Esophagus muscularis mucosa (tissue), 4 donors: ENCODE results near the gene EPN1. TPM values are rescaled to one million over a fixed set of nuclear protein-coding genes. Genes with fewer than 3 reads are reported as not detected.
A peak's percentile ranks its signal among the peaks of the same experiment; 100 is the strongest.

Experiments used
- DNase-seq: peaks from one replicate; pipeline ENCODE4 v3.0.0-alpha.2; 2017; ENCODE audit errors: extremely low spot score
- H3K27ac ChIP-seq, 4 donors: fragments of 200-600 bp; sonication (generic); replicated peaks in 1 of 4; 1 replicate in 3 of 4; 2 replicates in 1 of 4; pipeline ENCODE4 v1.5.1; 2016 to 2019; ENCODE audit warnings: mild to moderate bottlenecking in 1 of 4
- H3K27me3 ChIP-seq, 4 donors: fragments of 200-600 bp; sonication (generic); one replicate each; pipeline versions ENCODE4 v1.5.1 to v1.6.0; 2016 to 2019
- H3K36me3 ChIP-seq, 4 donors: fragments of 200-600 bp; sonication (generic); one replicate each; pipeline ENCODE4 v1.5.1; 2016 to 2019
- H3K4me1 ChIP-seq, 4 donors: fragments of 200-600 bp; sonication (generic); one replicate each; pipeline ENCODE4 v1.5.1; 2016 to 2019
- H3K4me3 ChIP-seq, 4 donors: fragments of 200-600 bp; sonication (generic); 1 replicate in 2 of 4; 2 replicates in 2 of 4; pipeline ENCODE4 v1.5.1; 2016 to 2019; ENCODE audit warnings: mild to moderate bottlenecking in 4 of 4, moderate library complexity in 1 of 4
- H3K9me3 ChIP-seq, 4 donors: fragments of 200-600 bp; sonication (generic); 1 replicate in 3 of 4; 2 replicates in 1 of 4; pipeline ENCODE4 v1.5.1; 2016 to 2019
- CTCF ChIP-seq, 3 experiments: fragments of 200-600 bp in 2 of 3; fragments of 450-650 bp in 1 of 3; sonication (generic) in 2 of 3; IDR thresholded peaks; one replicate each; pipeline ENCODE4 v1.5.1; 2017 to 2019; ENCODE audit warnings: antibody characterized with exemption in 3 of 3, mild to moderate bottlenecking in 2 of 3, moderate library complexity in 1 of 3
- EP300 ChIP-seq: sonication (generic); formaldehyde crosslinking; IDR thresholded peaks from one replicate; pipeline ENCODE4 v1.6.1; 2017; ENCODE audit warnings: antibody characterized with exemption
- POLR2A ChIP-seq: fragments of 450-650 bp; IDR thresholded peaks from one replicate; pipeline ENCODE4 v1.6.1; 2017; ENCODE audit warnings: antibody characterized with exemption, moderate library complexity, mild to moderate bottlenecking, low read depth
- POLR2AphosphoS5 ChIP-seq, 2 donors: sonication (generic); formaldehyde crosslinking; IDR thresholded peaks; one replicate each; pipeline ENCODE4 v1.6.1; 2017; ENCODE audit warnings: antibody characterized with exemption in 2 of 2
- WGBS: methylation state at CpG from one replicate; pipeline ENCODE4 v1.1.5; 2018; 5-methylcytosine and 5-hydroxymethylcytosine counted together
- intact Hi-C: fragments of 100-400 bp; cut with DNase I; formaldehyde crosslinking; loops from one replicate; pipeline ENCODE4 v1.15.1; 2023
- total RNA-seq, 4 donors: library from RNA; depleted of rRNA; stranded (reverse); fragments of >200 nt; gene quantifications; one replicate each; pipeline versions ENCODE4 v1.1.0 to v1.2.1, GENCODE V29; 2016

Gene EPN1
- total RNA-seq, 4 donors from 2014 or later, result 30.7 to 176 (median 104) TPM

GRCh38 chr19:55676383-55676782, 1.4 kb downstream of the EPN1 start:
- Histone ChIP-seq H3K36me3 (peaks cover 26 to 65% (median 55%) of the 10 kb centered on the region in 4 donors), H3K27me3 (no peaks in the 10 kb centered on the region), H3K27ac (peak overlapping the region in 2 of 4 donors; percentile 86 to 96), H3K4me3 (peak overlapping the region; percentile 19 to 95 (median 84)), H3K4me1 (peaks cover 38 to 82% (median 61%) of the 10 kb centered on the region in 4 donors), H3K9me3 (no peaks in the 10 kb centered on the region)
- TF ChIP-seq POLR2AphosphoS5 (IDR thresholded peaks at IDR 0.05) (no peak), POLR2A (no peak), EP300 (no peak), CTCF (IDR thresholded peaks at IDR 0.05) (no peak)
- WGBS, result 70% methylated on average over 5 of the region's 5 CpGs
- intact Hi-C loops, result no loop called here
- DNase-seq, result no peak

- Histone ChIP-seq H3K27me3 (no peaks in the 10 kb centered on the region), H3K4me1 (peaks cover 38 to 76% (median 59%) of the 10 kb centered on the region in 4 donors), H3K4me3 (peak overlapping the region in 1 of 4 donors; percentile 94), H3K9me3 (no peaks in the 10 kb centered on the region), H3K27ac (peak overlapping the region in 3 of 4 donors; percentile 25 to 86 (median 41)), H3K36me3 (peaks cover 26 to 67% (median 57%) of the 10 kb centered on the region in 4 donors)
- TF ChIP-seq POLR2A, result no peak
- no peak for TF ChIP-seq EP300
- TF ChIP-seq CTCF (IDR thresholded peaks at IDR 0.05), result no peak
- TF ChIP-seq POLR2AphosphoS5 (IDR thresholded peaks at IDR 0.05), result no peak
- intact Hi-C loops, result no loop called here
- DNase-seq, result no peak
- WGBS, result 74% methylated on average over 7 of the region's 7 CpGs
Observed at GRCh38 chr19:55676889-55677505, 2.0 kb downstream of the EPN1 start.

- DNase-seq, result no peak
- no peak overlapping the region for H3K4me3 ChIP-seq
- H3K4me1 ChIP-seq, result peaks cover 38 to 72% (median 58%) of the 10 kb centered on the region in 4 donors
- intact Hi-C loops, result no loop called here
- H3K27ac ChIP-seq, result peak overlapping the region in 2 of 4 donors; percentile 25 to 41
- WGBS, result 77% methylated on average over 6 of the region's 6 CpGs
- TF ChIP-seq CTCF (IDR thresholded peaks at IDR 0.05), result no peak
- no peak for TF ChIP-seq POLR2AphosphoS5 (IDR thresholded peaks at IDR 0.05)
- TF ChIP-seq POLR2A, result no peak
- TF ChIP-seq EP300, result no peak
- H3K27me3 ChIP-seq, result no peaks in the 10 kb centered on the region
- no peaks in the 10 kb centered on the region for H3K9me3 ChIP-seq
- H3K36me3 ChIP-seq, result peaks cover 26 to 69% (median 63%) of the 10 kb centered on the region in 4 donors
Observed at GRCh38 chr19:55677572-55678028, 2.6 kb downstream of the EPN1 start.

GRCh38 chr19:55678121-55678671, 3.2 kb downstream of the EPN1 start:
- no peak for DNase-seq
- Histone ChIP-seq H3K36me3 (peaks cover 26 to 69% (median 65%) of the 10 kb centered on the region in 4 donors), H3K4me1 (peaks cover 38 to 74% (median 58%) of the 10 kb centered on the region in 4 donors), H3K27me3 (no peaks in the 10 kb centered on the region), H3K27ac (peak overlapping the region in 2 of 4 donors; percentile 25 to 41), H3K9me3 (no peaks in the 10 kb centered on the region), H3K4me3 (no peak overlapping the region)
- intact Hi-C loops, result no loop called here
- WGBS, result 85% methylated on average over 8 of the region's 21 CpGs
- TF ChIP-seq POLR2A (no peak), POLR2AphosphoS5 (IDR thresholded peaks at IDR 0.05) (no peak), CTCF (IDR thresholded peaks at IDR 0.05) (no peak), EP300 (no peak)
